AG04449 (cell line): ENCODE results near the gene CCDC158.

Experiments
- CTCF ChIA-PET: fragments of 350-600 bp; formaldehyde crosslinking; extraction: SDS; loops from one replicate; lab custom pipeline; 2021; ENCODE audit warnings: antibody characterized with exemption; lab: Yijun Ruan, JAX
- POLR2A ChIA-PET: fragments of 400-600, 350-600 bp; formaldehyde crosslinking; extraction: SDS; loops from one replicate; lab custom pipeline; 2020; ENCODE audit warnings: antibody characterized with exemption, inconsistent platforms; lab: Yijun Ruan, JAX
- DNase-seq: peaks from one replicate; pipeline ENCODE4 v3.0.0-alpha.2; 2010; ENCODE audit warnings: low read depth, low spot score
- H3K4me3 ChIP-seq: 2 replicates; pipeline ENCODE4 v1.5.1; 2011; ENCODE audit warnings: low read depth, mild to moderate bottlenecking, control low read depth, low read length
- CTCF ChIP-seq: IDR thresholded peaks from one replicate; pipeline ENCODE4 v1.5.1; 2011; ENCODE audit warnings: mild to moderate bottlenecking, moderate library complexity, low read length, control low read depth, inconsistent platforms; ENCODE audit not compliant: insufficient read depth; ENCODE audit errors: missing control alignments

The CCDC158 gene

GRCh38 chr4:76301775-76302162 is 119.2 kb downstream of the CCDC158 start:
- ChIA-PET CTCF (interaction anchor here (1.0 kb wide), 1 partner anchor 122 kb away, joined by 7 read pairs; no protein-coding TSS in a partner anchor), POLR2A (no interaction called here)
- no peak overlapping the region for H3K4me3 ChIP-seq
- DNase-seq, result no peak
- no peak for TF ChIP-seq CTCF

DNA sequence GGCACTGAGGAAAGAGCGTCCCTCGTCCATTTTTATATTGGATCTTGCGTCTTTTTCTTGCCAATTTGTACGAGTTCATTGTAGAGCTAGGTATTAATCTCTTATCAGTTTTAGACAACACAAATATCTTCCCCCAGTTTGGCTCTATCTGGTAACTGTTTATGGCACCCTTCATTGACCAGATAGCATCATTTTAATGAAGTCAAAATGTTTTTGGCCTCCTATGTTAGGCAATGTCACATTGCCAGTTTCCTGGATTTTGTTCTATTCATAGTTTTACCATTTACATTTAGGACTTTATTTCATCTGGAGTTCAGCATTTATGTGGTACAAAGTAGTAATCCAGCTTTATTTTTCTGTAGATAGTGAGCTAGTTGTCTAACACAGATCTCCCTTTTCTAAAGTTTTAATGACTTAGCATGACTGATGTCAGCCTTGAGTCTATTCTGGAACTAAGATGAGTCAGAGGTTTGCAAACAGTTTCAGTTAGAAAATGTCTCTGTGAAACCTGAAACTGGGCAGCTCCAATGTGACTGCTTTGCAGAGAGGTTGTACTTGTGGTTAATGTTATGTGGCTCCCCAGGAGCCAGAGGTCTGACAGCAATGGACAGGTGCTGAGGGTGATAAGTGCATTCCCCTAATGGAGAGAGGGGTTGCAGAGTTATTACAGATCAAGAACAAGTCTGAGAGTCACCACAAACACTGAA is 119.7 kb downstream of the CCDC158 start:
- DNase-seq, result peak; percentile 54
- H3K4me3 ChIP-seq, result no peak overlapping the region
- no peak for TF ChIP-seq CTCF
- POLR2A ChIA-PET, result no interaction called here
- CTCF ChIA-PET, result interaction anchor here (1.0 kb wide), 1 partner anchor 121 kb away, joined by 7 read pairs; no protein-coding TSS in a partner anchor

DNA sequence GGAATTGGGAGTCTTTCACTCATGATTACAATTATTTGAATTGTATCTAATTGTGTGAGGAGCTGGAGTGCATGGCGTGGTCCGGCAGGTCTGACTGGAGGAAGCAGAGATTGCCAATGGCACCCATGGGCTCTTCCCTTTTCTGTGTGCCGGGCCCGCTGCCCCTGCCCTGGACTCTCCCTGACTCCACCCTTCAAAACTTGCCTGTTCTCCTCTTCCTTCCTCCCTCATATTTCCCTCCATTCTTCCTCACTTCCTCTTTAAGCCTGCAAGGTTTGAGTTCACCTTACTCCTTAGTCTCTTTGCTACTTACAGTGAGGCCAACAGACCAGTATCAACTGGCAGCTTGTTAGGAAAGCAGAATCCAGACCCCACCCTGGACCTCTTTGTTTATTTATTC is 120.9 kb downstream of the CCDC158 start:
- ChIA-PET POLR2A (no interaction called here), CTCF (no interaction called here)
- no peak for TF ChIP-seq CTCF
- H3K4me3 ChIP-seq, result no peak overlapping the region
- no peak for DNase-seq

GRCh38 chr4:76298227-76298626 is 122.7 kb downstream of the CCDC158 start:
- DNase-seq, result no peak
- POLR2A ChIA-PET, result no interaction called here
- CTCF ChIA-PET, result interaction anchor here (1.1 to 1.6 kb wide), 2 partner anchors 9 to 118 kb away, joined by 3 to 5 read pairs; partner anchors contain the start of gene STBD1
- TF ChIP-seq CTCF, result no peak
- H3K4me3 ChIP-seq, result no peak overlapping the region

GRCh38 chr4:76296286-76296820 is 124.6 kb downstream of the CCDC158 start:
- no peak for TF ChIP-seq CTCF
- no peak for DNase-seq
- CTCF ChIA-PET, result interaction anchor here (1.7 kb wide), 1 partner anchor 11 kb away, joined by 5 read pairs; no protein-coding TSS in a partner anchor

DNA sequence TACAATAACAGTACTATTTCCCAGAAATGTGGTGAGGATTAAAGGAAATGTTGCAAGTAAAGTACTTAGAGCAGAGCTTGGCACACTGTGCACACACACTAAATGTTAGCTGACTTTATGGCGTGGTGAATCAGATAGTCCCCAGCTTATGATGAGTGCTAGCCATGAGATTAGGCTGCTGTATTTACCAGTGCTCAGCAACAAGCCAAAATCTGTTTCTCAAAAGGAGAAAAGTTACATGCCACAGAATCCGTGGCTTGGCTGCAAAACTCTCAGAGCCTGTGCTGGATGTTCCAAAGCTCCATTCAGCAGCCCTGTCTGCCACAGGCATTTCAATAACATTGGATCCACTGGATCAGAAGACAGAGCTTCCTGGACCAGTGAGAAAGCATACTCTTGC is 127.2 kb downstream of the CCDC158 start:
- no peak overlapping the region for H3K4me3 ChIP-seq
- DNase-seq, result no peak
- ChIA-PET POLR2A (no interaction called here), CTCF (interaction anchor here (1.1 to 1.6 kb wide), 3 partner anchors 14 to 85 kb away, joined by 3 to 4 read pairs (median 4); no protein-coding TSS in a partner anchor)
- TF ChIP-seq CTCF, result no peak

More at GRCh38 chr4:76296286-76296820, 124.6 kb downstream of the CCDC158 start:
- H3K4me3 ChIP-seq, result no peak overlapping the region
- POLR2A ChIA-PET, result no interaction called here
